K562 (cell line): ENCODE data around the gene EIF5B. TPM values are rescaled to one million over a fixed set of nuclear protein-coding genes. Genes with fewer than 3 reads are reported as not detected.
A peak's percentile ranks its signal among the peaks of the same experiment; 100 is the strongest.

Source experiments
- ATF1 ChIP-seq, 2 experiments: fragments of 450-650 bp in 1 of 2; IDR thresholded peaks; 2 replicates each; pipeline ENCODE4 v1.6.1; 2016; ENCODE audit warnings: missing compliant biosample characterization in 1 of 2, missing genetic modification characterization in 1 of 2
- CBX8 ChIP-seq: fragments of 200-600 bp; sonication (generic); IDR thresholded peaks from 2 replicates; pipeline ENCODE4 v1.6.1; 2012; ENCODE audit warnings: borderline replicate concordance, mixed run types, low read depth, mild to moderate bottlenecking, moderate library complexity, mixed read lengths, low read length, control low read depth, inconsistent platforms; ENCODE audit not compliant: poor library complexity, severe bottlenecking; ENCODE audit errors: extremely low read depth
- CTBP1 ChIP-seq: fragments of 450-650 bp; IDR thresholded peaks from 2 replicates; pipeline ENCODE4 v1.6.1; 2016; ENCODE audit warnings: borderline replicate concordance
- DMBX1 ChIP-seq: fragments of 250-450 bp; sonication (Bioruptor Pico); IDR thresholded peaks from 2 replicates; pipeline ENCODE4 v1.8.0; 2022; ENCODE audit warnings: inconsistent platforms, mild to moderate bottlenecking, moderate library complexity, borderline replicate concordance
- E2F1 ChIP-seq: sonication (generic); formaldehyde crosslinking; IDR thresholded peaks from 2 replicates; pipeline ENCODE4 v1.8.1; 2023; ENCODE audit warnings: mild to moderate bottlenecking, missing genetic modification reagents, moderate library complexity
- NCOA4 ChIP-seq: fragments of 450-650 bp; IDR thresholded peaks from 2 replicates; pipeline ENCODE4 v1.6.1; 2018; ENCODE audit warnings: mild to moderate bottlenecking; ENCODE audit not compliant: partially characterized antibody
- NRF1 ChIP-seq, 2 experiments: fragments of 450-650 bp; IDR thresholded peaks in 1 of 2; conservative IDR thresholded peaks in 1 of 2; 2 replicates each; pipeline ENCODE4 v1.6.1; 2014; ENCODE audit warnings: mild to moderate bottlenecking in 2 of 2
- RBM17 ChIP-seq: fragments of 200-400 bp; formaldehyde crosslinking; IDR thresholded peaks from 2 replicates; pipeline ENCODE4 v1.6.1; 2017; ENCODE audit warnings: low read depth, mild to moderate bottlenecking, low read length, borderline replicate concordance
- STAT5B ChIP-seq: fragments of 250-450 bp; sonication (Bioruptor Pico); IDR thresholded peaks from 2 replicates; pipeline ENCODE4 v1.8.0; 2021; ENCODE audit warnings: mild to moderate bottlenecking, inconsistent platforms
- SUPT5H ChIP-seq: fragments of 450-650 bp; IDR thresholded peaks from 2 replicates; pipeline ENCODE4 v1.6.1; 2016
- TCFL5 ChIP-seq: fragments of 250-450 bp; sonication (Bioruptor Pico); conservative IDR thresholded peaks from 2 replicates; pipeline ENCODE4 v1.6.1; 2021; ENCODE audit warnings: mild to moderate bottlenecking, moderate library complexity, matching md5 sums
- ZBTB33 ChIP-seq: sonication (generic); formaldehyde crosslinking; IDR thresholded peaks from 2 replicates; pipeline ENCODE4 v1.8.1; 2023; ENCODE audit warnings: mild to moderate bottlenecking, missing genetic modification reagents
- ZEB2 ChIP-seq: fragments of 450-650 bp; IDR thresholded peaks from 2 replicates; pipeline ENCODE4 v1.6.1; 2016
- ZNF197 ChIP-seq: fragments of 200-800 bp; sonication (Bioruptor generic); IDR thresholded peaks from 2 replicates; pipeline ENCODE4 v1.6.1; 2016; ENCODE audit warnings: low read depth, missing genetic modification characterization, missing compliant biosample characterization
- ZNF23 ChIP-seq: fragments of 250-450 bp; sonication (Bioruptor Pico); IDR thresholded peaks from 2 replicates; pipeline ENCODE4 v1.4.0; 2020; ENCODE audit warnings: mild to moderate bottlenecking
- ZNF407 ChIP-seq: fragments of 450-650 bp; IDR thresholded peaks from 2 replicates; pipeline ENCODE4 v1.6.1; 2016; ENCODE audit warnings: low read depth
- polyA plus RNA-seq, 8 experiments: library from polyadenylated mRNA; depleted of rRNA in 4 of 8; stranded (reverse) in 5 of 8; unstranded in 3 of 8; fragments of >200 nt; fragmentation: Nextera tagmentation in 2 of 8; fragmentation: Illumina TruSeq in 1 of 8; extraction: Ambion mirVana in 2 of 8; extraction: Trizol in 1 of 8; gene quantifications; 2 replicates each; pipeline versions ENCODE4 v1.2.1 to v1.2.3, GENCODE V29; 2011 to 2014; ENCODE audit warnings: inconsistent platforms in 1 of 8, missing spikeins in 1 of 8
- total RNA-seq, 7 experiments: library from RNA; depleted of rRNA in 6 of 7; stranded (reverse); fragments of >200 nt in 6 of 7; fragmentation: Illumina TruSeq in 2 of 7; extraction: Trizol in 2 of 7; gene quantifications; 2 replicates each; pipeline versions ENCODE4 v1.2.1 to v1.2.3, GENCODE V29; 2011 to 2021; ENCODE audit warnings: low replicate concordance in 1 of 7

EIF5B gene
- total and polyA plus RNA-seq, 9 of the 15 experiments (the other 6 are each of a cell fraction or from before 2014, with no cell fraction given) = 26.5 to 143 (median 47.7) TPM

GRCh38 chr2:99337113-99338028 lies at the start of gene EIF5B (continued):
- TF ChIP-seq ZNF23 (CRISPR knock-in tag) (no peak), NRF1 (conservative IDR thresholded peaks at IDR 0.05 in 1 of 2, IDR thresholded peaks at IDR 0.05 in 1 of 2) (peak; percentile 97 to 98), ZNF407 (no peak), ATF1 (CRISPR knock-in tag; IDR thresholded peaks at IDR 0.05) (no peak), ATF1 (tag; IDR thresholded peaks at IDR 0.05) (peak; percentile 64), STAT5B (CRISPR knock-in tag) (no peak), ZBTB33 (peak; percentile 50), E2F1 (CRISPR knock-in tag) (peak; percentile 82), RBM17 (no peak), ZEB2 (no peak), ZNF197 (no peak), CTBP1 (peak; percentile 80), CBX8 (no peak), SUPT5H (peak; percentile 97), DMBX1 (CRISPR knock-in tag) (0 out of 2 replicates have a peak, but pooled peaks have one; percentile 23), NCOA4 (no peak), TCFL5 (CRISPR knock-in tag) (no peak)
